ENCODE measurements around the gene ANKRD13C. TPM values are rescaled to one million over a fixed set of nuclear protein-coding genes. Genes with fewer than 3 reads are reported as not detected.

The ANKRD13C gene
- total RNA-seq, 4 donors from 2014 or later = 9.6 to 13.5 (median 11.1) TPM

GRCh38 chr1:70248729-70249128, 105.8 kb downstream of the ANKRD13C start:
- in situ Hi-C loops (cut with MboI; ENCODE audit: low sequenced_read_pairs in 4 of 4) = loop anchor here in 2 of 4 donors (25.0 kb wide), 1 partner anchor 814 kb away; no protein-coding TSS in a partner anchor
- ATAC-seq = no peak
- TF ChIP-seq CTCF (IDR thresholded peaks at IDR 0.05 in 4 of 5, conservative IDR thresholded peaks at IDR 0.05 in 1 of 5) (no peak), POLR2A (IDR thresholded peaks at IDR 0.05) (no peak)

GRCh38 chr1:70247768-70248167, 106.8 kb downstream of the ANKRD13C start:
- in situ Hi-C loops (cut with MboI; ENCODE audit: low sequenced_read_pairs in 4 of 4) = loop anchor here in 2 of 4 donors (25.0 kb wide), 1 partner anchor 815 kb away; no protein-coding TSS in a partner anchor
- TF ChIP-seq CTCF (IDR thresholded peaks at IDR 0.05 in 4 of 5, conservative IDR thresholded peaks at IDR 0.05 in 1 of 5) (no peak), POLR2A (IDR thresholded peaks at IDR 0.05) (no peak)
- intact Hi-C loops (cut with DNase I; ENCODE audit: low total_unique reads) = no loop called here
- DNase-seq = no peak
- Histone ChIP-seq H3K9me3 (no peaks in the 10 kb centered on the region), H3K27ac (no peak overlapping the region), H3K27me3 (no peaks in the 10 kb centered on the region), H3K4me1 (no peaks in the 10 kb centered on the region), H3K36me3 (peaks cover 2 to 98% of the 10 kb centered on the region in 2 donors), H3K4me3 (no peak overlapping the region)
- ATAC-seq = no peak

More at GRCh38 chr1:70248729-70249128, 105.8 kb downstream of the ANKRD13C start:
- H3K4me1 ChIP-seq = no peaks in the 10 kb centered on the region
- no peaks in the 10 kb centered on the region for H3K27me3 ChIP-seq
- no peak overlapping the region for H3K4me3 ChIP-seq
- no peaks in the 10 kb centered on the region for H3K9me3 ChIP-seq
- H3K36me3 ChIP-seq = peaks cover 2 to 89% of the 10 kb centered on the region in 2 donors
- H3K27ac ChIP-seq = no peak overlapping the region
- no peak for DNase-seq
- intact Hi-C loops (cut with DNase I; ENCODE audit: low total_unique reads) = no loop called here

GRCh38 chr1:70247122-70247521, 107.4 kb downstream of the ANKRD13C start:
- ATAC-seq (no peak), DNase-seq (no peak)
- Histone ChIP-seq H3K27ac (no peak overlapping the region), H3K27me3 (no peaks in the 10 kb centered on the region), H3K36me3 (peaks cover 2 to 98% of the 10 kb centered on the region in 2 donors), H3K4me1 (no peaks in the 10 kb centered on the region), H3K4me3 (no peak overlapping the region), H3K9me3 (no peaks in the 10 kb centered on the region)
- TF ChIP-seq CTCF (IDR thresholded peaks at IDR 0.05 in 4 of 5, conservative IDR thresholded peaks at IDR 0.05 in 1 of 5) (no peak), POLR2A (IDR thresholded peaks at IDR 0.05) (no peak)
- in situ Hi-C loops (cut with MboI; ENCODE audit: low sequenced_read_pairs in 4 of 4) = loop anchor here in 2 of 4 donors (25.0 kb wide), 1 partner anchor 815 kb away; no protein-coding TSS in a partner anchor
- intact Hi-C loops (cut with DNase I; ENCODE audit: low total_unique reads) = no loop called here

- ATAC-seq (no peak), DNase-seq (no peak)
- intact Hi-C loops (cut with DNase I; ENCODE audit: low total_unique reads) (no loop called here), in situ Hi-C loops (cut with MboI; ENCODE audit: low sequenced_read_pairs in 4 of 4) (loop anchor here in 2 of 4 donors (25.0 kb wide), 1 partner anchor 822 kb away; no protein-coding TSS in a partner anchor)
- Histone ChIP-seq H3K9me3 (no peaks in the 10 kb centered on the region), H3K27ac (no peak overlapping the region), H3K4me3 (no peak overlapping the region), H3K4me1 (no peaks in the 10 kb centered on the region), H3K36me3 (peaks cover 4 to 100% of the 10 kb centered on the region in 2 donors), H3K27me3 (no peaks in the 10 kb centered on the region)
- TF ChIP-seq CTCF (IDR thresholded peaks at IDR 0.05 in 4 of 5, conservative IDR thresholded peaks at IDR 0.05 in 1 of 5) (no peak), POLR2A (IDR thresholded peaks at IDR 0.05) (no peak)
These were observed 114.6 kb downstream of the ANKRD13C start for GRCh38 chr1:70239940-70240339.

GRCh38 chr1:70234733-70235132, 119.8 kb downstream of the ANKRD13C start:
- H3K36me3 ChIP-seq = peaks cover 0 to 99% of the 10 kb centered on the region in 2 donors
- intact Hi-C loops (cut with DNase I; ENCODE audit: low total_unique reads) (no loop called here), in situ Hi-C loops (cut with MboI; ENCODE audit: low sequenced_read_pairs in 4 of 4) (loop anchor here in 2 of 4 donors (25.0 kb wide), 1 partner anchor 828 kb away; no protein-coding TSS in a partner anchor)
- H3K27ac ChIP-seq = no peak overlapping the region
- ATAC-seq (no peak), DNase-seq (no peak)
- no peaks in the 10 kb centered on the region for H3K27me3 ChIP-seq
- no peaks in the 10 kb centered on the region for H3K4me1 ChIP-seq
- H3K9me3 ChIP-seq = no peaks in the 10 kb centered on the region
- TF ChIP-seq POLR2A (IDR thresholded peaks at IDR 0.05) (no peak), CTCF (IDR thresholded peaks at IDR 0.05 in 4 of 5, conservative IDR thresholded peaks at IDR 0.05 in 1 of 5) (no peak)
- H3K4me3 ChIP-seq = no peak overlapping the region

All from gastrocnemius medialis (tissue), 4 donors.